SIG-M5 (cell line): ENCODE results near the gene DMKN.

ENCODE experiments used
- DNase-seq: peaks from one replicate; lab custom pipeline; 2025; lab: John Stamatoyannopoulos, UW

Gene DMKN

GRCh38 chr19:35549174-35549788, 35.8 kb upstream of the DMKN start:
- no peak for DNase-seq

- DNase-seq = no peak
Measured at GRCh38 chr19:35546532-35546931, 33.1 kb upstream of the DMKN start.

GRCh38 chr19:35545855-35546381, 32.5 kb upstream of the DMKN start:
- DNase-seq = no peak

- DNase-seq = no peak
Measured at GRCh38 chr19:35545001-35545854, 31.8 kb upstream of the DMKN start, which contains the start of gene TMEM147. TMEM147 (plus strand) TSS chr19:35545626; CDS start chr19:35545740, 114 bp downstream.

- DNase-seq = no peak
Measured at GRCh38 chr19:35544110-35544802, 30.8 kb upstream of the DMKN start.

- no peak for DNase-seq
Measured at GRCh38 chr19:35543280-35544109, 30.0 kb upstream of the DMKN start.

- DNase-seq = no peak
Measured at GRCh38 chr19:35542209-35542608, 28.8 kb upstream of the DMKN start.

GRCh38 chr19:35540356-35540927, 27.0 kb upstream of the DMKN start:
- DNase-seq = no peak

- DNase-seq = no peak
Measured at GRCh38 chr19:35539850-35540249, 26.4 kb upstream of the DMKN start.

- no peak for DNase-seq
Measured at GRCh38 chr19:35539314-35539713, 25.9 kb upstream of the DMKN start.

- no peak for DNase-seq
Measured at GRCh38 chr19:35534803-35535480, 21.5 kb upstream of the DMKN start.

GRCh38 chr19:35533822-35534392, 20.5 kb upstream of the DMKN start:
- no peak for DNase-seq

- no peak for DNase-seq
Measured at GRCh38 chr19:35533201-35533821, 19.9 kb upstream of the DMKN start, which contains the start of gene GAPDHS. GAPDHS (plus strand) TSS chr19:35533456; CDS start chr19:35533528, 72 bp downstream.

- no peak for DNase-seq
Measured at GRCh38 chr19:35531291-35531690, 17.8 kb upstream of the DMKN start.

GRCh38 chr19:35529241-35530218, 16.1 kb upstream of the DMKN start:
- no peak for DNase-seq

GRCh38 chr19:35528218-35529038, 15.0 kb upstream of the DMKN start, which contains the start of gene SBSN:
SBSN (minus strand) TSS chr19:35528311; CDS start chr19:35528281, 30 bp downstream.
- no peak for DNase-seq

GRCh38 chr19:35525873-35526272, 12.4 kb upstream of the DMKN start:
- no peak for DNase-seq
